AG09319 (cell line): ENCODE results near the gene TMEM185A.
"Not testable (repeated sequence)": the region's sequence is repeated elsewhere in the genome, so short reads cannot be mapped to it uniquely, and the experiment has no call there.

ENCODE experiments used
- DNase-seq: peaks from one replicate; pipeline ENCODE4 v3.0.0-alpha.2; 2010; ENCODE audit warnings: low read depth; ENCODE audit errors: extremely low read depth
- CTCF ChIP-seq: IDR thresholded peaks from 2 replicates; pipeline ENCODE4 v1.5.1; 2011; ENCODE audit warnings: low read depth, mild to moderate bottlenecking, inconsistent platforms, low read length, moderate library complexity

The TMEM185A gene

DNA sequence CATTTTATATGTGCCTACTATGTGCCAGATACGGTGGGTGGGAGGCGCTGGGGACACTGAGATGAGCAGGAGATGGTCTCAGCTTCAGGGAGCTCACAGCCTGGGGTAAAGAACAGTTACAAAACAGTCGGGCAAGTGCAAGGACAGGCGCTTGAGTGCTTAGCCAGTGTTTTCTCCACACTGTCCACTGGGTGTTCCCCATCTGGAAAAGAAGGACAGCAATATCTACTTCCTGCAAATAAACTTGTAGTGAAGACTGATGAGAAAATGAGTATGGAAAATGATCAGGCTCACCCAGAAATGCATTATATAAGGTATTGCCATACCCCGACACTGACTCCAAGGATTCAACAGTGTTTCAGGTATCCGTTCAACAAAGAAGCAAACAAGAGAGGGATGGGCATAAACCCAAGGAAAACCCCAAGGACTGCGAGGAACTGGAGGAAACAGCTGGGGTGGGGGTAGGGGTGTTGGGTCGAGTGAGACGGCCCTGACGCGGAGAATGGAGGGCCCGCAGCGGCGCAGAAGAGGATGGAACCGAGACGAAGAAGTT is 835 bp downstream of the TMEM185A start:
- TF ChIP-seq CTCF = peak; percentile 14; the same call in 1 of the 2 replicates
- peak; percentile 3 for DNase-seq

DNA sequence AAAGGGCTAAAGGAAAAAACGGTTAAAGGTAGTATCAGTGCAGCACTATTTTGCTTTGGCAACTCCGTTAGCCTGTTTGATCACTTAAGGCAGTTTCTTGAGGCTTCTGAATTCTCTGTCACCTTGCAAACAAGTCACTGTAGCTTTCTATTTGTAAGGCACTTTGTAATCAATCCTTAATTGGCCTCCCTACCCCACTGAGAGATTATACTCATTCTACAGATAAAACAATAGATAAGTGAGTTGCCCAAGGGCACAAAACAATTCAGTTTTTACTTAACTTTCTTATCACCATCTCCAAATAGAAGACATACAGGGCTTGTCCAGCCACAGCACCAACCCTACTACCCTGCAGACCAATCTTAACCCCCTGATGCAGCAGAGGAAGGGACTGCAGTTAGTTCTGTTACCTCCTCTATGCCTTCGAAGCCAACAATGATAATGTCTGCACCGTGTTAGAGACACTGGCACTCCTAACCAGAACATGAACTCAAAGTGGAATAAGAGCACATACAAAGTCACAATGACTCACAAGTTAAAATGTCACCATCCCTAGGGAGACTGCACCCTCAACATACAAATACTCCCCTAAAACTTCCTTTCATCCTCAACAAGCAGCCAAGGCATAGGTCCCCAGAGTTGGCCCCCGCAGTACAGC is 1.7 kb downstream of the TMEM185A start:
- TF ChIP-seq CTCF = no peak
- no peak for DNase-seq

- no peak for TF ChIP-seq CTCF
These were observed 2.8 kb downstream of the TMEM185A start for GRCh38 chrX:149628768-149629167.

DNA sequence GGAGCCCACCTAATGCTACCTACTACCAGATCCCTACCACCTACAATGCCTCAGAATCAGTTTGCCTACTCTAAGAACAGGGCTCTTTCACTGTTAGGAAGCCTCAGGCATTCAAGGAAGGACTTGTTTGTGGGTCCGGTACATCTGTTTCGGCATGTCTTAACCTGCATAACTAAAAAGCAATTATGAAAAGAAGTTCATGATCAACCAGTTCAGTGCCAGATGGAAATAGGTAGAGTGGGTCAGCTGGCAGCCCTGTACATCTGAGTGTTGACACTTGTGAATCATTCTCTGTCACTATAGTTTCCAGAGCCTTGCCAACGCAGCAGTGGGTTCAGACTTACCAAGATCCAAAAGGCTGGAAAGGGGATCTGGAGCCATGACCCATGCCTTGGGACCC is 3.3 kb downstream of the TMEM185A start:
- TF ChIP-seq CTCF = no peak
- DNase-seq = no peak

More at GRCh38 chrX:149628768-149629167, 2.8 kb downstream of the TMEM185A start:
- no peak for DNase-seq

DNA sequence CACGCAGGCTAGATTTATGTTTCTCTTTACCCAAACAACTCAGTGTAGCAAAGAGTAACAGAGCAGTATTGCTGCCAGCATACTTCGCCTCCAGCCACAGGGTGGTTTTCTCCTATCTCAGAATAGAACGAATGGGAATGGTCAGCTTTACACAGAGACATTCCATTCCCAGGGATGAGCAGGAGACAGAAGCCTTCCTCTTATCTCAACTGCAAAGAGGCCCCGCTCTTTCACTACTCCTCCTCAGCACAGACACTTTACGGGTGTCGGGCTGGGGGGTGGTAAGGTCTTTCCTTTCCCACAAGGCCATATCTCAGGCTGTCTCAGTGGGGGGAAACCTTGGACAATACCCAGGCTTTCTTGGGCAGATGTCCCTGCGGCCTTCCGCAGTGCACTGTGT is 4.8 kb downstream of the TMEM185A start:
- not testable (repeated sequence) for DNase-seq

- not testable (repeated sequence) for DNase-seq
These were observed 11.9 kb downstream of the TMEM185A start for GRCh38 chrX:149619662-149620061.

DNA sequence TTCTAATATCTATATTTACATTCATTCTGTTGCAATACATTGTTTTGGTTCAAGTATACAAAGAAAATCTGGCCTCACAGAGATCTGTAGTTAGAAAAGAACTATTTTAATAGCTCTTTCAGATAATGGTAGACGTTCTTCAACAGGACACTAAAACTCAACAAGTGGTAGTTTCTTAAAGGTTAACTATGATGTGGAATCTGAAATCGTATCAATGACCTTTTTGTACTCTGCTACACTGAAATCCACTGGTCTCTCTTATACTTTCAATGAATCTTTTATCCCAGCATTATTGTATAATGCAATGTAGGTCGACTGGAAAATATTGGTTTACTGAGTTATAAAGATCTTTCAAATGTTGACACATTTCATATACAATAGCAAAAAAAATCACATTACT is 12.7 kb downstream of the TMEM185A start:
- TF ChIP-seq CTCF = no peak
- DNase-seq = no peak

DNA sequence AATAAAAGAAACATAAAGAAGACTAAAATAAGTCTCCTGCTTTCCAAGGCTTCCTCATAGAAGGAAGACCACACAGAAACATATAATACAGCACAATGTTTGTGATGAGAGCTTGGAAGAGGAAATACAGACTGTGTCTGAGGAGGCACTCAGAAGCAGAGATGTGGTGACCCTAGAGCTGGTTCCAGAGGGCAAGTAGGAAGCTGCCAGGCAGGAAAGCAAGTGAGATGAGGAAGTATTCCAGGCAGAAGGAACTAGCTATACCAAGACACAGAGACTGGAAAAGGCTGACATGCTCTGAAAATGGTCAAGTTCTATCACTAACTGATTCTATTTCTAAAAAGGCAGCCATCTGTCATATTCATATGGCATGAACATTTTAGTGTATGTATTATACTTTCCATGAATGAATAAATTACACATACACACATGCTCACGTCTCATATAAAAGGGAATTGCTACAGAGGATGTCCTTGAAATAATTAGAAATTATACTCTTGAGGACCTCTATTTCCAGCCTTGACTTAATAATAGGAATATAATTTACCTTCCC is 19.9 kb downstream of the TMEM185A start:
- TF ChIP-seq CTCF = no peak
- no peak for DNase-seq
